ENCODE data around the gene SPTBN1.
"Not testable (repeated sequence)": the region's sequence is repeated elsewhere in the genome, so short reads cannot be mapped to it uniquely, and the experiment has no call there.

SPTBN1 gene

DNA sequence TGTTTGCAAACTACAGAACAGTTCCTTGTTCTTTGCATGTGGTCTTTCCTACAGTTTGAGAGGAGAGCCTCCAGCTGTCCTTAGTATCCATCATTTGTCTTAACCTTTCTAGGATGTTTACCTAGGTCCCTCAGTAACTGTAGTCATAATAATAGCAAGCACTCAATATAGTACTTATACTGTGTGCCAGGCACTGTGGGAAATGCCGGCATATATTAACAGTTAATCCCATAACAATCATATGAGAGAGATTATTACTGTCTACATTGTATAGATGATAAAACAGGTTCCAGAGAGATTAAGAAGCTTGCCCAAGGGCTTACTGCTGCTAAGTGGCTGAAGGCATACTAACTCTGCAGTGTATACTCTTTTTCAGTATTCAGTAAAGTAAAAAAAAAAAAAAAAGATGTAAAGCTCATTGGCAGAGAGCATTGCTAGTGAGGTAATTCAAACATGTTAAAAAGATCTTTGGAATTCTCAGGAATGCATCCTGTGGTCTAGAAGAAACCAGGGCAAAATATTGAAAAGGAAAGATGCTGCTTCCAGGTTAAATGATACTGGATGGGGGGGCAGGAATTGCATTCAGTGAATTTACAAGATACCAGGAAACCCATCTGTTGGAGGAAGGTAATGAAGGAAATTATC is 72.3 kb downstream of the SPTBN1 start:
- no peak for DNase-seq (ENCODE audit: low read depth in 3 of 3)

- DNase-seq (ENCODE audit: low read depth in 3 of 3) = not testable (repeated sequence)
These were observed 73.4 kb downstream of the SPTBN1 start for GRCh38 chr2:54529518-54529917.

GRCh38 chr2:54529935-54530334 is 73.8 kb downstream of the SPTBN1 start:
- no peak for DNase-seq (ENCODE audit: low read depth in 3 of 3)

GRCh38 chr2:54531558-54531957 is 75.4 kb downstream of the SPTBN1 start:
- DNase-seq (ENCODE audit: low read depth in 3 of 3) = no peak

DNA sequence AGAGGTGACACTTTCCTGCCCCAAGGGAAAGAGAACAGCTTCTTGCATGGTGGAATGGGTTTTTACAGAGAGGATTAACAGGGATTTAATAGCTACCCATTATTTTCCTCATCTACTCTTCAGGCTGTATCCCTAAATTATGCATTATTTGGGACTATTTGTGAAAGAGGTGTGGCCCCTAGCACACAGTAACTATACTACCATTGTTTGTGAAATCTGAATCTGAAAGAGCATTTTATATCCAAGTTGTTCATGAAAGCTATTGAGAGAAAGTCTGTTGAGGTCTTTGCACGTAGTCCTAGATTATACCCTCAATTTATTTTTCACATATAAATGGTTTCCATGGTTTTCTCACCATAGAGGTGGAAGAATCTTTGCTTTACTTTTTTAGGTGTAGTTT is 78.1 kb downstream of the SPTBN1 start:
- no peak for DNase-seq (ENCODE audit: low read depth in 3 of 3)

- no peak for DNase-seq (ENCODE audit: low read depth in 3 of 3)
These were observed 78.5 kb downstream of the SPTBN1 start for GRCh38 chr2:54534625-54535024.

DNA sequence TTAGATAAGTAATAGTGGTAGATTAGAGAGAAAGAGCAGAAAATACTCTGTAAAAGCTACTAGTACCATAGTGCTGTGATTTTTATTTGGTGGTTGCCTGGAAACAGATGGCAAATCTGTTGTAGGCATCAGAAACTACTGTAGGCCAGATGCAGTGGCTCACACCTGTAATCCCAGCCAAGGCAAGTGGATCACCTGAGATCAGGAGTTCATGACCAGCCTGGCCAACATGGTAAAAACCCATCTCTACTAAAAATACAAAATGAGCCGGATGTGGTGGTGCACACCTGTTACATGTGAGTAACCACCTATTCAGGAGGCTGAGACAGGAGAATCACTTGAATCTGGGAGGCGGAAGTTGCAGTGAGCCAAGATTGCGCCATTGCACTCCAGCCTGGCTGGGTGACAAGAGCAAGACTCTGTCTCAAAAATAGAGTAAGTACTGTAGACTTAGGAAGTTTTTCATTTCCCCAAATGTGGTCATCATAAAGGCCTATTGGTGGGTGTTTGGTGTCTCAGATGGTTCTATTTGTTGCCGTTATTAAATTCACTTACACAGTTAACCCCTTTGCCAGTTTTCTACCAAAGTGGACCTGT is 79.6 kb downstream of the SPTBN1 start:
- DNase-seq (ENCODE audit: low read depth in 3 of 3) = no peak

GRCh38 chr2:54536720-54537119 is 80.6 kb downstream of the SPTBN1 start:
- DNase-seq (ENCODE audit: low read depth in 3 of 3) = no peak

DNA sequence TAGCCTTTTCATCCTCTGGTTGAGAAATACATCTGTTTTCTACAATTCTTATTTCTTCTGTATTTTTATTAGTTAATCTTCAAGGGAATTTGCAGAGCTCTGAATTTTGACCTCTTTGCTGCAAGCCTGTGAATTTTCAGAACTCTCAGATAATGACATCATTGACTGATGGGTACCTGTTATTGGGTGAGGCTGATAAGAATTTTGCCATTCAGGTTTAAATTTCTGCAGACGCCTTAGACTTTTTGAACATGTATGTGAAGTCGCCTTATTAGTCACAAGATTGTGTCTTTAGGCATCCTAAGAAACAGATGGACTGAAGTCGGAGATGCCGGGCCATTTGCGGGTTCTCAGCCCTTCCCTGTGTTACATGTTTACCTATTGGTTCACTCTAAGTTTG is 82.4 kb downstream of the SPTBN1 start:
- DNase-seq (ENCODE audit: low read depth in 3 of 3) = no peak

DNA sequence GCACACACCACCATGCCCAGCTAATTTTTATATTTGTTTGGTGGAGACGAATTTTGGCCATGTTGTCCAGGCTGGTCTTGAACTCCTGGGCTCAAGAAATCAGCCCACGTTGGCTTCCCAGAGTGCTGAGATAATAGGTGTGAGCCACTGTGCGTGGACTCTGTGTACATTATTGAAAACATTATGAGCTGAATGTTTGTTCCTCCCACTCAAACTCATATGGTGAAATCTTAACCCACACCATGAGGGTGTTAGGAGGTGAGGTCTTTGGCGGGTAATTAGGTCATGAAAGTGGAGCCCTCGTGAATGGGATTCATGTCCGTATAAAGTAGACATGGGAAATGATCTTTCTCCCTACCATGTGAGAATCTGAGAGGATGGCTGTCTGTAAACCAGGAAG is 83.6 kb downstream of the SPTBN1 start:
- no peak for DNase-seq (ENCODE audit: low read depth in 3 of 3)

DNA sequence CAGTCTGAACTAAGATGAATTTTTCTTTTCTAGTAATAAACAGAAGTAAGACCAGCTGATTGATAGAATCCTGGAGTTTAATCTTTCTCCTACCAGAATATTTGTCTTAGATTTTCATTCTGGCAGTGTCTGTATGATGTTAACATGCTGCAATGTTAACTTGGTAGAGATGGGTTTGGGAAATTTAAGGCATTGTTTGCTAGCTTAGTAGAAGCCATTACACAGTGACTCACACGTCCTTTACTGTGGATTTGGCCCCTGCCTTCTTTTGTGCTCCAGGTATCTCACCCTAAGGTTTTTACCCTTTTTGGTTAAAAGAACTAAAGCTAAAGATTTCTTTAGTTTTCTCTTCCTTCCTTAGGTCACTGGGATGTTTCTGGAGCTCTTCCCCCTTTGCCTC is 84.1 kb downstream of the SPTBN1 start:
- DNase-seq (ENCODE audit: low read depth in 3 of 3) = no peak

- no peak for DNase-seq (ENCODE audit: low read depth in 3 of 3)
These were observed 85.9 kb downstream of the SPTBN1 start for GRCh38 chr2:54541995-54542394.

DNA sequence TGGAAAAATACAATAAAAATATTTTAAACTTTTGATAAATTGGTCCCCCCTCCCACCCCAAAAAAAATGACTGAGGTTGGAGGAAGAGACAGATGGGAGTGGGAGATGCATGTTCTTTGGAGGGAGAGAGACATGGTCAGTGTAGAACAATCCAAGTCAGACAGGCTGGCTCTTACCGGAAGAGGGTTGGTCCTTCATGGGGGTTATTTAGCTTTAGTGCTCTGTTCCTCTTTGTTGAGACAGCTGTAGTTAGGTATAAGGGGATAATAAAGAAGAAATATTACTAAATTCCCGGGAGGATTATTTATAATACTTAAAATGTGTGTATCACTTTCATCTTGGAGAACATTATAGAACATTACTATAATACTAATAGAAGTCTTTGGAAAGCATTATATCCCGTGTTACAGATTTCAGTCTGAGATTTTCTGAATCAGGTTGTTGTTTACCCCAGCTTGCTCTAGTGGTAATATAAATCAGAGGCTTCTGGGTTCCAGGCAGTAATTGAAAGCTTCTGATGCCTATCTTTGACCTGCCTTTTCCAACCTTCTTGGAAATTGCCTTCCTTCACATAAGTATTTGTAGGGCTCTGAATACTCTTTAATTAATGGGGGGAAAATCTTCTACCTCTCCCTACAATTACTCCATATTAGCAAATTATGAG is 87.7 kb downstream of the SPTBN1 start:
- no peak for DNase-seq (ENCODE audit: low read depth in 3 of 3)

- DNase-seq (ENCODE audit: low read depth in 3 of 3) = no peak
These were observed 89.7 kb downstream of the SPTBN1 start for GRCh38 chr2:54545702-54546450.

DNA sequence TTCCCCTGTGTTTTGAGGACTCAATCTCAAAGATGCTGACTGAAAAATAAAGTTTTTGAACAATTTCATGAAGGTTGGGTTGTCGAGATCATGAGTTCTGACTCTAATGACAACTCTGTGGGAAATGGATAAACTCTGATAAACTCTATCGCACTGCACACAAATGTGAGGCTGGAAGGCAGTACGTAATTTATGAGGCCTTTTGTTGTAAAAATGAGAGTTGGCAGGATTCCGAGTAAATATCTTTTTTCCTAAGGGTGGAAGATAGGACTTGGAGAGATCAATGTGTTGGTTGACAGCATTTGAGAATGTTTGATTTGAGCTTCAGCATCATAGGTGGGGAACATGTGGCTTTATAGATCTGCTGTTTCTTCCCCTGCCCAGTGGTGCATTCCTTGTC is 90.4 kb downstream of the SPTBN1 start:
- DNase-seq (ENCODE audit: low read depth in 3 of 3) = no peak

DNA sequence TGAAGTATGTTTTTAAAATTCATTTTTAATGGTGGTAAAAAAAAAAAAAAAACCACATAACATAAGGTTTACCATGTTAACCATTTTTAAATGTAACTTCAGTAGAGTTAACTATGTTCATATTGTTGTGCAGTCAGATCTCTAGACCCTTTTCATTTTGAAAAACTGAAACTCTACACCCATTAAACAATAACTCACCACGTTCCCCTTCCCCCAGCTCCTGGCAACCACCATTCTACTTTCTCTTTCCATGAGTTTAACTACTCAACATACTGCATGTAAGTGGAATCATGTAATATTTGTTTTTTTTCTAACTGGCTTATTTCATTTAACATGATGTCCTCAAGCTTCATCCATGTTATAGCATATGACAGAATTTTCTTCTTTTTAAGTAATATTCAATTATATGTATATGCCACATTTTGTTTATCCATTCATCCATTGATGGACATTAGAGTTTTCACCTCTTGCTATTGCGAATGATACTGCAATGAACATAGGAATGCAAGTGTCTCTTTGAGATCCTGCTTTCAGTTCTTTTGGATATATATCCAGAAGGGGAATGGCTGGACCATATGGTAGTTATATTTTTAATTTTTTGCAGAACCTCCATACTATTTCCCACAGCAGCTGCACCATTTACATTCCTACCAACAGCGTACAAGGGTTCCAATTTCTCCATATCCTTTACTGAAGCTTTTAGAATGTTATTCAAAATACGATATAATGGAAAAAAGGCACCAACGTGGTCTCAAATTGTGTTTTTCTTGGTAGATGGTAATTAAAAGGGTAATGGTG is 91.0 kb downstream of the SPTBN1 start:
- no peak for DNase-seq (ENCODE audit: low read depth in 3 of 3)

DNA sequence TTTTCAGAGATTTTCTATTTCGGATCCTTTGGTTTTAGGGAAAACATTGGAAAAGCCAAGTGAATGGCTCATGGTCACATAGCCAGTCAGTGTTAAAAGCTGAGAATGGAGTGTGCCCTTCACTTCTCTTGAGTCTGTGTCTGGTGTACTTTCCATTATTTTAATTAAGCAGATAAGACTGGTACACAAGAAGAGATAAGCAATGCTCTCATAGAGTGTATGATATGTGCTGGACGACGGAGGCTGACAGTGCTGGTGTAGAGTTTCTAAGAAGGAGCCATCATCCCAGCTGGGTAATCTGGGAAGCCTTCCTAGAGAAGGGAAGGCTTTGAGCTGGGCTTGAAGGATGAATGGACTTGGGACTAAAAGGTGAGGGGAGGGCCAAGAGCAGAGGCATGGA is 93.3 kb downstream of the SPTBN1 start:
- no peak for DNase-seq (ENCODE audit: low read depth in 3 of 3)

GRCh38 chr2:54549917-54550518 is 93.9 kb downstream of the SPTBN1 start:
- DNase-seq (ENCODE audit: low read depth in 3 of 3) = no peak

DNA sequence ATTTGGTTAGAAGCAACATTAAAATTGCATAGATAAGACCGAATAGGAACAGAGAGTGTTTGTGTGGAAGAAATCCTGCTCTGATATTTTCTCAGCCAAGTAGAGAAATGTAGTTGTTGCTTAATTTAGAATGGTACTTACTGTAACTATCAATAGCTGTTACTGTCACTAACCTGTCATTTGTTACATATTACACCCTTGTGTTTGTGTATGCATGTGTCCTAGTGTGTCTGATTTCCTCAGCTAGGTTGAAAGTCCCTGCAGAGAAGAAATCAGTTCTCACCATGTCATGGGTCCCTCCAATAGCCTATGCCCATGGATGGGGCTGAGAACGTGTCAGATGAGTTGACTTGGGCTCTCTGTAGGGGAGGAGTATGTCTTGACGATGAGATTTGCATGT is 94.4 kb downstream of the SPTBN1 start:
- DNase-seq (ENCODE audit: low read depth in 3 of 3) = no peak

DNA sequence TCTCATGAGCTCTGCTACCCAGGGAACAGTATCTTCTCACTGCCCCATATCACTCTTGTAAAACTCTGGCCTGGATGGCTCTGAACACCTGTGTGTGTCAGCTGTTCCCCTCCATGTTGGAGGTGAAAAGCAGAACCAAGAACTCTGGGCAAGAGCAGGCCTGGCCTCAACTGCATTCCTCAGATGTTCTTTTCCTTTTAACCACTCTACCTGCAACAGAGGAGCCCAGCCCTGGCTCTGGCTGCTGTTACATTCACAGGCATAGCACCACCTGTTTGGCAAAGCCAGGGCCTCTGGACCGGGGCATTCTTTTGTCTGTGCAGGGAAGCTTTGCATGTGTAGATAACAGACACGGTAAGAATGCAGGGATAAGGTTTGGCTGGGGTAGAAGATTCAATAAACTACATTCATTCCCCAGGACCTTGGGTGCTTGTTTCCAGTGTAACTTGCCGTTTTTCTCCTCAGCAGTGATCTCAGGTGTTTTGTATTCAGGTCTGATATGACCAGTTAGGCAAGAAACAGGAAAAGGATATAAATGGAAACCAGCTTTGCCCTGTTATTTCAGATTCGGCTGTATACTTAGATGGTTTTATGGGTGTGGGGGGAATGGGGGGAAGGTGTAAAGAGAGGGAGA is 95.1 kb downstream of the SPTBN1 start:
- no peak for DNase-seq (ENCODE audit: low read depth in 3 of 3)

GRCh38 chr2:54553075-54553474 is 96.9 kb downstream of the SPTBN1 start:
- DNase-seq (ENCODE audit: low read depth in 3 of 3) = no peak

All from stimulated activated CD4-positive, alpha-beta T cell treated with anti-CD3 and anti-CD28 coated beads, TNF-alpha, amount 100 ng/mL, for 48 hours (primary cell).